ENCODE data around the gene PCBP2. TPM values are rescaled to one million over a fixed set of nuclear protein-coding genes. Genes with fewer than 3 reads are reported as not detected.

Gene PCBP2
- polyA plus RNA-seq, 1 donor: 550 TPM

DNA sequence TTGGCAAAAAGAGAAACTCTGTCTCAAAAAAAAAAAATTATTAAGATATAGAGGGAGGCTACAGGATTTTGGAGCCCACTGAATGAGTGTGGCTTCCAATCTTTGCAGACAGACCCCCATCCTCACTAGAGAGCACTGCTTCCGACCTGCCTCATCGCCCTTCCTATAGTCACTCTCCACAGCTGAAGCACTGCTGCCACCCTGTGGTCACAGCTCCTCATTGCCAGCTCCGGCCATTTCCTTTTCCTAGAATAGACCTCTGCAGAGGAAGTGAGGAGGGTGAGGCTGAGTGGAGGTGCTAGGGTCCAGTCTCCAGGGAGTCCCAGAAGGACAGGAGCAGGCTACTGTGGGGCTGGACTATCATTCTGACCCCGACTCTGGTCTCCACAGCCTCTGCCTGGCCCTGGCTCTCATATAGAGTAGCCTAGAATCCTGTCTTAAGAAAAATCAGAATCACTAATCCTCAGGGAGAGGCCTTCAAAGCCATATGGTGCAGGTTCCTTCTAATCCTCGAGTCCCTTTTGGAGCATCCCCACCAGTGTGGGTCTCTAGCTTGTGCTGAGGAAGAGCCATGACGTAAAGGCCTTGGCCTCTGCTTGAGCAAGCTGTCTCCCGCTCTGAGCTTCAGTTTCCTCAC is 56.8 kb downstream of the PCBP2 start:
- peak; percentile 49 for DNase-seq (ENCODE audit: low read depth)

DNA sequence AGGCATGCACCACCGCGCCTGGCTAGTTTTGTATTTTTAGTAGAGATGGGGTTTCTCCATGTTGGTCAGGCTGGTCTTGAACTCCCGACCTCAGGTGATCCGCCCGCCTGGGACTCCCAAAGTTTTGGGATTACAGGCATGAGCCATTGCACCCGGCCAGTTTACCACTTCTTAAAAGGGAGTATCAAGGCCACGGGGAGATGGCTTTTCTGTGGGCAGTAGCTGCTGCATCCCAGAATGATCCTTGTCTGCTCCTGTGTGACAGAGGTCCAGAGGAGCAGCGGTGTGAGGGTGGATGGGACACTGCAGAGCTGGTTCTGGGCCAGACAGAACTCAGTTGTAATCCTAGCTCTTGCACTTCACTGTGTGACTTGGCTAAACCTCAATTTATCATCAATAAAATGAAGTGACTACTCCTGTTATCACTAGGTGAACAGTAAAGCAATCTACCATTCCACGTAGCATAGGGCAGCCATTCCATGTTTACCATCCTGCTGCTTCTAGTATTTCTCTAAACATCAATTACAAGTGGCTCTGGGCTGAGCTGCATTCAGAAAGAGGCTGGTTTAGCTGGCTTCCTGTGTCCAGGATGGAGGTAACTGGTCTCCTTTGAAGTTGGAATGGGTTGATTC is 58.4 kb downstream of the PCBP2 start:
- no peak for DNase-seq (ENCODE audit: low read depth)

DNA sequence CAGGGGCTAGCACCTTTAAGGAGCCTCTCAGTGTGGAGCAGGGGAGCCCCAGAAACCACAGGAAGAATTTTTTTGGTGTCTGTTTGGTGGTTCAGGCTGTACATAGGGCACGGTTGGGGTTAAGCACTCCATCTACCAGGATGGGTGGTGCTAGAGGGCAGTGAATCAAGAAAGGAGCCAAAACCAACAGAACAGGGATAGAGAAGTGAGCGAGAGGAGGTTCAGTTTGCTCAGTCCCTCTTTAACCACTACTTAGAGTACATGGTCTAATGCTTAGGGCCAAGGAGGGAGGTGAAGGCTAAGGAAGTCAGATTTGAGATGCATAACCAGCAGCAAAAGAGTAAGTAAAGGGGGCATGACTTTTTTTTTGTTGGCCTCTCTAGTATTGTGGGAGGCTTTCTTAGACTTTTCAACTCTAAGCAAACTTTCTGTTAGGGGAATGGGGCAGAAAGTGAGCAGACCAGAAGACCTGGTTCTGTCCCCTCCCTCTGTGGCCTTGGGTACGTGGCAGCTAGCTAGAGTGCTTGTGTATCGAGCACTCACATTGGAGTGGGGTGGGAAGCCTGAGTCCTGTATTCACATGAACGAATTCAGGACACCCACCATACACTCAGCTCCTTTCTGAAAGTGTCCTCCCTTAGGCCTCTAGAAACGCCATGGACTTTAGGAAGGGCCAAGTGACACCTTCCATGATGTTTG is 62.0 kb downstream of the PCBP2 start:
- DNase-seq (ENCODE audit: low read depth): no peak

DNA sequence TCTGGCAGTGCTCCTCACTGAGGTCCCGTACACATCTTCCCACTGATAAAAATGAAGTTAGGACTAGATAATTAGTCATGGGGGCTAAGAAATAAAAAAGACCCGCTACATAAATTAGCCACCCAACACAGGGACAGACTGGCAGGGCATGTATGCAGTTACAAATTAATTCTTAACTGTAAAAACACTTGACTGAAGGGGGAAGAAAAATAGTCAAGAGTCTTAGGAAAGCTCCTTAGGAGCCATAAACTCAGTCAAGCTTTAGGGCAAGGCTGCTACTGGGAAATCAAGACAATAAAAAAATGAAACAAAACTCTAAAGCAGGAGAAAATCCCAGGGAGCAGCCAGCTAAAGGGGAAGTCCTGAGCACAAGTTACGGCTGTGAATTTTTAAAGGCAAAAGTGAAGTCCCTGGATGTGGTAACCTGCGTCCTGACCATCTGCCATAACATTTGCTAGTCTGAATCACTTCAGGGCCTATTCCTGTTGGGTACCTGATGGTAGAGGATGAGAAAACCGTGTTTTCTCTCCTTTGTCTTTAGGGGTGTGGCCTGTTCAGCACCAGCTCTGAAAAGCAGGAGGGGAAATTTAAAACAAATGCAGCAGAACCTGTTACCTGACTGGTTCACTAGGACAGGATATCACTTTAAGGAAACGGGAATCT is 62.9 kb downstream of the PCBP2 start:
- no peak for DNase-seq (ENCODE audit: low read depth)

DNA sequence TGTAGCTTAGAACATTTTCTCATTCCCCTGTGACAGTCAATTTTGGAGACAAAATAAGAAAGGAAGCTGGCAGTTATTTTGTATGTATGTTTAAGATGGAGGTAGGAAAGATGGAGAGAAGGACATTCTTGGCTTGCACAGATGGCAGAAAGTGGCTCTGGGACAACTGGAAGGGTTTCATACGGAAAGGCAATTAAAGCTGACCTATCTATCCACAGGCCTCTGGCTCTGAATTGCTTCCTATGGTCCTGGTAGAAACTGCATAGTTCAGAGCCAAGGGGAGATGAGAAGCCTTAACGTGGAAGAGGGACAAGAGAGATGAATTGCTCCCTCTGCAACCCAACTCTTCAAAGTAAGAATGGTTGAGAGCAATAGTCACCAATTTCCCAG is 63.4 kb downstream of the PCBP2 start:
- no peak for DNase-seq (ENCODE audit: low read depth)

DNA sequence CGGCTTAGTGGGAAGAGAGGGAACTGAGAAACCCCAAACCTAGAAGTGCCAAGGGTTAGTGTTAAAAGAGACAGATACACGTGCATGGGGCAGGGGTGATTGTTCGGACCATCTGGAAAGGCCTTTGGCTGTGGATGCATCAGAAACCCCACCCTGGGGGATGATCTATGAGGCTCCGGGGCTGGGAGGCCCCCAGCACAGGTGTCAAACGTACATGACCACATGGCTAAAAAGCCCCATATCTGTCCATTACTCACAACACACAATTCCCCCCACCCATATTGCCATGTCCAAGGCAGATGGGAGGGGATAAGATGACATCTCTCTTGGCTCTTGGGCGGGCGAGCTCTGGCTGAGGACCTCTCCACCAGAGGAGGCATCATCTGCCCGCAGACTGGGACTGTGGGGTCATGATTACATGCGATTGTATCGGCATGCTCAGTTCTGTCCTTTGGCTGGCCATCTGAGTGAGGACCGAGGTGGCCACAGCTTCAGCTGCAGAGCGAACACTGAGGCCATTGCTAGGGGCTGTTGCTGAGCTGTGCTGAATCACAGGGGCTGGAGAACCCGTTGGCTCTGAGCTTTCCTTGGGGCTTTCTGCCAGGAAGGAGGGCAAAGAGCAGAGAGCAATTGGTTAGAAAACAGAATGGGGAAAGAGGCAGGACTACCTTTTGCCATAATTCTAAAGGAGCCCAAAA is 65.0 kb downstream of the PCBP2 start:
- no peak for DNase-seq (ENCODE audit: low read depth)

DNA sequence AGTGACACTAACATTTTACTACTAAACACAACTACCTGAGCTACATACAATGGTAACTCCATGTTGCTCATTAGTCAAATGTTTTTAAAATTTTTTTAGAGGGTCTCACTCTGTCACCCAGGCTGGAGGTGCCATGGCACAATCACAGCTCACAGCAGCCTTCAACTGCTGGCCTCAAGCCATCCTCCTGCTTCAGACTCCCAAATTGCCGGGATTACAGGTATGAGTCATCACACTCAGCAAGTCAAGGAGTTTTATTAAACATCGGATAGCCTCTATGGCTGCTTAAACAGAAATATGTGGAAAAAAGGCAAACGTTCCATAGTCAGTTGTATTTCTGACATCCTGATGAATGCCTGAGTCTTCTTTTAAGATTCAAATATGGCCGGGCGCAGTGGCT is 66.5 kb downstream of the PCBP2 start:
- no peak for DNase-seq (ENCODE audit: low read depth)

DNA sequence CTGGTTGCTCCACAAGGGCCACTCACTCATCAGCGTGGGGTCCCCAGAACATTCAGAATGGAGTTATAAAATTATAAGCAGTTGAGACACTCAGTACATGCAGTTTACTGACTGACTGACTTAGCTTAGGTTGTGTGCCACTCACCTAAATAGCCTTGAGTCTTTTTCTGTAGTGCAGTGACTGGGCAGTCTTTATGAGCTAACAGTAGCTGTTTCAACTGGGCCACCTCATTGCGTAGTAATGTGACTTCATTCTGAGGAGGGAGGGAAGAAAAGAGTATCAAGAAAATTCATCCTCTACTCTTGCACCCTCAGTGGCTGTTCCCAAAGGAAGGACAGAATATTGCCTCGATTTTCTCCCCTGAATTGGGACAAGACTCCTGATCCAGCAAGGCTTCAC is 71.2 kb downstream of the PCBP2 start:
- no peak for DNase-seq (ENCODE audit: low read depth)

DNA sequence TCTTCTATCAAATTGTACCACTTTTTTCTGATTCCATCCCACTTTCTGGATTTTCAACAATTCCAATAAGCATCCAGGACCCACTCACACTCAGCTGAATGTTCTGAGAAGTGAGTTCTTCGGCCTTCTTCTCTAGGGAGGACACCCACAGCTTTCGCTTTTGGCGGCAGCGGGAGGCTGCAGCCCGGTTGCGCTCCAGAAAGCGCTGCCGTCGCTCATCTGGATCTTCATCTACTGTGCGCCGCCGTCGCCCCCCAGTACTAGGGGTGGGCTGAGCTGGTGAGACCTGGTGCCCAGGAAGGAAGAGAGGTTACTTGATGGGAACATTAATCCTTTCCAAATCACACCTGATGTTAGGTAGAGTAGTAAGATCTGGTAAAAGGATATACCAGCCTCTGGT is 72.6 kb downstream of the PCBP2 start:
- DNase-seq (ENCODE audit: low read depth): no peak

DNA sequence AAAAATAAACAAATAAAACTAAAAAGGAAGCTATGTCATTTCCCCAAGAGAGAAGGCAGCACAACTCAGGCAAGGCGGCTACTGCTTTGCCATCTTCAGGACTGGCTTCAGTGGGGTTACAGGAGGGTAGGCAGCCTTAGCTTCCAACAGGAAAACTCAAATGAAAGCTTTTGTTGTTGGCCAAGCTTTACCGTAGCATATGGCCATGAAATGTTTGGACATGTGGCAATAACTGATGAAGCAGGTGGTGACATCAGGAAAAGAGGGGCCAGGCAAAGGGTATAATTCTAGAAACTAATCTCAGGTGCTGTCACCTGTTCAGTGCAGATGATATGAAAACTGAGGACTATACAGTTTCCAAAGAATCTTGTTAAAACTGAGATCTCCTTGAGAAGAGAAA is 78.2 kb downstream of the PCBP2 start:
- no peak for DNase-seq (ENCODE audit: low read depth)

Other genes with a start within 250 kb of the PCBP2 start
- 1.2 TPM for gene ITGB7, start 244.9 kb upstream of the PCBP2 start, polyA plus RNA-seq (ENCODE audit: insufficient read length)
- gene RARG, start 219.9 kb upstream of the PCBP2 start, polyA plus RNA-seq (ENCODE audit: insufficient read length): 22.5 TPM
- gene ESPL1, start 183.8 kb upstream of the PCBP2 start, polyA plus RNA-seq (ENCODE audit: insufficient read length): 4.3 TPM
- gene PFDN5, start 156.6 kb upstream of the PCBP2 start, polyA plus RNA-seq (ENCODE audit: insufficient read length): 497 TPM
- gene MYG1, start 152.4 kb upstream of the PCBP2 start, polyA plus RNA-seq (ENCODE audit: insufficient read length): 37.2 TPM
- 52.4 TPM for gene AAAS, start 130.5 kb upstream of the PCBP2 start, polyA plus RNA-seq (ENCODE audit: insufficient read length)
- 0.15 TPM for gene SP7, start 115.7 kb upstream of the PCBP2 start, polyA plus RNA-seq (ENCODE audit: insufficient read length)
- gene SP1, start 71.9 kb upstream of the PCBP2 start, polyA plus RNA-seq (ENCODE audit: insufficient read length): 37.2 TPM
- 0.09 TPM for gene AMHR2, start 28.2 kb upstream of the PCBP2 start, polyA plus RNA-seq (ENCODE audit: insufficient read length)
- 41.6 TPM for gene PRR13, start 10.4 kb upstream of the PCBP2 start, polyA plus RNA-seq (ENCODE audit: insufficient read length)
- 14.3 TPM for gene MAP3K12, start 47.4 kb downstream of the PCBP2 start, polyA plus RNA-seq (ENCODE audit: insufficient read length)
- 20.9 TPM for gene TARBP2, start 49.2 kb downstream of the PCBP2 start, polyA plus RNA-seq (ENCODE audit: insufficient read length)
- gene NPFF, start 55.4 kb downstream of the PCBP2 start, polyA plus RNA-seq (ENCODE audit: insufficient read length): not detected
- gene ATF7, start 174.3 kb downstream of the PCBP2 start, polyA plus RNA-seq (ENCODE audit: insufficient read length): 49.7 TPM
- gene ATP5MC2, start 224.0 kb downstream of the PCBP2 start, polyA plus RNA-seq (ENCODE audit: insufficient read length): 857 TPM